ENCODE data around the gene TRIM47. TPM values are rescaled to one million over a fixed set of nuclear protein-coding genes. Genes with fewer than 3 reads are reported as not detected.

TRIM47 gene
- total RNA-seq, 2 experiments from 2014 or later = 25.9 to 41.9 TPM

DNA sequence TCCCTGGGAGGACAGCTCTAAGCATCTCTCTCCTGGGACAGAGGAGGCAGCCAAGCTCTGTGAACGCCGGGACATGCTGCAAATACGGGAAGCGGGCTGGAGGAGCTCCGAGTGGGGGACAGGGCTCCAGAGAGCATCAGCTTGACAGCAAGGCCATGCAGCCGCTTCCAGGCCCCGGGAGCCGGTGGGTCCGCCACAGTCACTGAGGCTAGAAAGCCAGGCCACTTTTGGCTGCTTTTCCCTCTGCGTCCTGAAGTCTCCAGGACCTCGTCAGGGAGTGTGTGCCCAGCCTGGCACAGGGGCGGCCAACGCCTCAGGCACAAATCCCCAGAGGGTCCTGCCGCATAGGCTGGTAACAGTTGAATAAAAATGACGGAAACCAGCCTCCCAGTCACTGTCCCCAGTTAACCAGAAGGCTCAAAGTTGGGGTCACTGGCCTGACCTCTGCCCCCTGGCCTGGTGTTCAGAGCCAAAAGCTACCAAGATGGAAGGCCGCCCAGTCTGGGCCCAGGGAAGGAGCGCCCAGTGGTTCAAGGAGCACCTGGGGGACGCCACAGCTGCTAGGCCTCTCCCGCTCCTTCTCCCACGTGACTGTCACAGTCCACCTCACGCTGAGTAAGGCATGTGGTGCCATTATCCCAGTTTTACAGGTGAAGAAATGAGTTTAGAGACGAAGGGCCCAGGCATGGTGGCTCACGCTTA, 21.5 kb upstream of the TRIM47 start:
- no TSS peak for BruUV-seq (replicated peaks)
- H3K9me2 ChIP-seq (ENCODE audit: insufficient read depth, low read length) = no peaks in the 10 kb centered on the region
- peaks cover 62% of the 10 kb centered on the region for H3K36me3 ChIP-seq (ENCODE audit: insufficient read depth, low read length)
- ChIA-PET CTCF (ENCODE audit: unreplicated experiment) (no interaction called here), POLR2A (no interaction called here)
- H2AFZ ChIP-seq (ENCODE audit: low read length) = no peak overlapping the region
- no peaks in the 10 kb centered on the region for H3K9me3 ChIP-seq (ENCODE audit: low read length)
- no peak for TF ChIP-seq EZH2phosphoT487 (IDR thresholded peaks at IDR 0.05; ENCODE audit: borderline replicate concordance, low read depth, low read length)
- TF ChIP-seq, protein P1, sequence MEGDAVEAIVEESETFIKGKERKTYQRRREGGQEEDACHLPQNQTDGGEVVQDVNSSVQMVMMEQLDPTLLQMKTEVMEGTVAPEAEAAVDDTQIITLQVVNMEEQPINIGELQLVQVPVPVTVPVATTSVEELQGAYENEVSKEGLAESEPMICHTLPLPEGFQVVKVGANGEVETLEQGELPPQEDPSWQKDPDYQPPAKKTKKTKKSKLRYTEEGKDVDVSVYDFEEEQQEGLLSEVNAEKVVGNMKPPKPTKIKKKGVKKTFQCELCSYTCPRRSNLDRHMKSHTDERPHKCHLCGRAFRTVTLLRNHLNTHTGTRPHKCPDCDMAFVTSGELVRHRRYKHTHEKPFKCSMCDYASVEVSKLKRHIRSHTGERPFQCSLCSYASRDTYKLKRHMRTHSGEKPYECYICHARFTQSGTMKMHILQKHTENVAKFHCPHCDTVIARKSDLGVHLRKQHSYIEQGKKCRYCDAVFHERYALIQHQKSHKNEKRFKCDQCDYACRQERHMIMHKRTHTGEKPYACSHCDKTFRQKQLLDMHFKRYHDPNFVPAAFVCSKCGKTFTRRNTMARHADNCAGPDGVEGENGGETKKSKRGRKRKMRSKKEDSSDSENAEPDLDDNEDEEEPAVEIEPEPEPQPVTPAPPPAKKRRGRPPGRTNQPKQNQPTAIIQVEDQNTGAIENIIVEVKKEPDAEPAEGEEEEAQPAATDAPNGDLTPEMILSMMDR (conservative IDR thresholded peaks at IDR 0.05; ENCODE audit: low read length) = no peak
- H3K4me3 ChIP-seq (ENCODE audit: low read depth, low read length, poor library complexity, severe bottlenecking) = no peak overlapping the region
- intact Hi-C loops (cut with micrococcal nuclease; ENCODE audit: unreplicated experiment) = loop anchor here (10.0 kb wide), 2 partner anchors 205 to 365 kb away; partner anchors contain the start of genes EXOC7 and UBALD2
- no peak overlapping the region for H3K27ac ChIP-seq (ENCODE audit: low read depth, low read length, poor library complexity, severe bottlenecking)
- no peak for DNase-seq (ENCODE audit: low spot score)
- no peak overlapping the region for H3K4me2 ChIP-seq (ENCODE audit: low read length)
- no peaks in the 10 kb centered on the region for H4K20me1 ChIP-seq (ENCODE audit: insufficient read depth, low read length)
- peaks cover 30% of the 10 kb centered on the region for H3K4me1 ChIP-seq (ENCODE audit: insufficient read depth, low read length, poor library complexity, severe bottlenecking)
- H3K79me2 ChIP-seq (ENCODE audit: insufficient read depth, low read depth, low read length) = peaks cover 26% of the 10 kb centered on the region

DNA sequence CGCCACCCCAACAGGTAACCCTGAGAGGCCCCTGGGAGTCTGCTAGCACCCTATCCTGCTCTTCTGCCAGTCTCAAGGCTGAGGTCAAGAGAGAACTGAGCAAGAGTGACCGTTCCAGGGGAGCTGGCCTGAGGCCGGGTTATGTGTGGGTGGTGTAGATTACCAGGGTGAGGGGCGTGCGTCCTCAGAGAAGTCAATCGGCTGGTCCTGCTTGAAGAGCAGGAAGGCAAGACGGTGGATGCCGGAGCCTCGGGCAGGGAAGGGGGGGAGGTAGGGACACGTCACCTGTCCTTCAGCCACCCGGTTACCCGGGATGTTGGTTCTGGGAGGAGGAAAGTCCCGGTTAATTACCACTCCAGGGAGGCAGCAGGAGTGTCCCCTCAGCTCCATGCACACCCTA, 21.0 kb upstream of the TRIM47 start:
- Histone ChIP-seq H3K27ac (ENCODE audit: low read depth, low read length, poor library complexity, severe bottlenecking) (no peak overlapping the region), H3K9me2 (ENCODE audit: insufficient read depth, low read length) (no peaks in the 10 kb centered on the region), H3K79me2 (ENCODE audit: insufficient read depth, low read depth, low read length) (peaks cover 31% of the 10 kb centered on the region), H3K4me1 (ENCODE audit: insufficient read depth, low read length, poor library complexity, severe bottlenecking) (peaks cover 35% of the 10 kb centered on the region), H3K36me3 (ENCODE audit: insufficient read depth, low read length) (peaks cover 62% of the 10 kb centered on the region), H3K9me3 (ENCODE audit: low read length) (no peaks in the 10 kb centered on the region), H2AFZ (ENCODE audit: low read length) (no peak overlapping the region), H3K4me2 (ENCODE audit: low read length) (no peak overlapping the region), H3K4me3 (ENCODE audit: low read depth, low read length, poor library complexity, severe bottlenecking) (no peak overlapping the region), H4K20me1 (ENCODE audit: insufficient read depth, low read length) (no peaks in the 10 kb centered on the region)
- TF ChIP-seq EZH2phosphoT487 (IDR thresholded peaks at IDR 0.05; ENCODE audit: borderline replicate concordance, low read depth, low read length) = no peak
- TF ChIP-seq, protein P1 (conservative IDR thresholded peaks at IDR 0.05; ENCODE audit: low read length) = no peak
- CTCF ChIA-PET (ENCODE audit: unreplicated experiment) = no interaction called here
- POLR2A ChIA-PET = interaction anchor here (1.1 kb wide), 1 partner anchor 51 kb away, joined by 3 read pairs; no protein-coding TSS in a partner anchor
- intact Hi-C loops (cut with micrococcal nuclease; ENCODE audit: unreplicated experiment) = no loop called here
- DNase-seq (ENCODE audit: low spot score) = no peak
- no TSS peak for BruUV-seq (replicated peaks)

DNA sequence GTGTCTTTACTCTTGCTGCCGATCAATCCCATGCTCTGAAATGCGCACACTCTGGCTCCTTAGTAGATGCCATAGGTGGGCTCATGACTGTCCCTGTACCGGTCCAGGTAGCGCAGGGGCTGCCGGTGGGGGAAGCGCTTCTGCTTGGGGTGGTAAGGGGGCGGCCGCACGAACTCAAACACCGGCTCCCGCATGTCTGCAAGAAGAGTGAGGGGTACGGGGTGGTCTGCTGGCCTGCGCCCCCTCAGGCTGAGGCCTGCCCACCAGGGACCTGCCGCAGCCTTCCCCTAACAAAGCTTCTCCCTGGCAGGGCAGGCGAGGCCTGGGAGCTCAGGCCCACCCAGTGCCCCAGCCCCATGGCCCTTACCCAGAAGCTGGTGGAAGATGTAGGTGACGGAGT, 20.4 kb upstream of the TRIM47 start:
- Histone ChIP-seq H2AFZ (ENCODE audit: low read length) (no peak overlapping the region), H3K9me3 (ENCODE audit: low read length) (no peaks in the 10 kb centered on the region), H3K79me2 (ENCODE audit: insufficient read depth, low read depth, low read length) (peaks cover 29% of the 10 kb centered on the region), H3K4me3 (ENCODE audit: low read depth, low read length, poor library complexity, severe bottlenecking) (no peak overlapping the region), H4K20me1 (ENCODE audit: insufficient read depth, low read length) (no peaks in the 10 kb centered on the region), H3K4me1 (ENCODE audit: insufficient read depth, low read length, poor library complexity, severe bottlenecking) (peaks cover 33% of the 10 kb centered on the region), H3K27ac (ENCODE audit: low read depth, low read length, poor library complexity, severe bottlenecking) (no peak overlapping the region), H3K36me3 (ENCODE audit: insufficient read depth, low read length) (peaks cover 62% of the 10 kb centered on the region), H3K9me2 (ENCODE audit: insufficient read depth, low read length) (no peaks in the 10 kb centered on the region), H3K4me2 (ENCODE audit: low read length) (no peak overlapping the region)
- BruUV-seq (replicated peaks) = TSS peak; percentile 35
- DNase-seq (ENCODE audit: low spot score) = no peak
- ChIA-PET CTCF (ENCODE audit: unreplicated experiment) (no interaction called here), POLR2A (interaction anchor here (1.1 to 1.3 kb wide), 2 partner anchors 10 to 52 kb away, joined by 3 read pairs; no protein-coding TSS in a partner anchor)
- TF ChIP-seq EZH2phosphoT487 (IDR thresholded peaks at IDR 0.05; ENCODE audit: borderline replicate concordance, low read depth, low read length) = no peak
- TF ChIP-seq, protein P1 (conservative IDR thresholded peaks at IDR 0.05; ENCODE audit: low read length) = no peak
- intact Hi-C loops (cut with micrococcal nuclease; ENCODE audit: unreplicated experiment) = no loop called here
